MM.1S (cell line): ENCODE data around the gene TM9SF4.

ENCODE experiments used
- EZH2phosphoT487 ChIP-seq: fragments of 300-600 bp; sonication (generic); IDR thresholded peaks from 2 replicates; pipeline ENCODE4 v1.6.1; 2018; ENCODE audit warnings: antibody characterized with exemption, low read length
- TF ChIP-seq, protein P1 (sequence below): fragments of 300-600 bp; sonication (generic); IDR thresholded peaks from 2 replicates; pipeline ENCODE4 v1.5.1; 2016; ENCODE audit warnings: antibody characterized with exemption, low read length, mixed read lengths

DNA sequence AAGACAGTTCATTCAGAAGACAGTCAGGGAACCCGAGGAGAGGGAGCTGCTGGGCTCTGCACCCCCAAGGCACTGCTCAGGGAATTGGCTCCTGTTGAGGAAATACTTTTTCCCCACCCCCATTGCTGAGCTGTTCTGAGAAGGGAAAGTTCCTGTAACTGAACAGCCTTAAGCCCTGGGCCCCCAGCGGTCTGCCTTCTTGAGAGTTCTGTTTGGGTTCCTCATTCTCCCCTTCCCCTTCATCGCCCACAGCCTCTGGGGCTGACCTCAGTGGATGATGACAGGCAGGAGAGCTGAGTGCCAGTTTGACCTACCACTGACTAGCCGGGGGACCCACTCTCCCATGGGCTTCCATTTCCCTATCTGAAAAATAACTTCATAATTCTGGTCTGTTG is 46.7 kb upstream of the TM9SF4 start:
- TF ChIP-seq, protein P1, sequence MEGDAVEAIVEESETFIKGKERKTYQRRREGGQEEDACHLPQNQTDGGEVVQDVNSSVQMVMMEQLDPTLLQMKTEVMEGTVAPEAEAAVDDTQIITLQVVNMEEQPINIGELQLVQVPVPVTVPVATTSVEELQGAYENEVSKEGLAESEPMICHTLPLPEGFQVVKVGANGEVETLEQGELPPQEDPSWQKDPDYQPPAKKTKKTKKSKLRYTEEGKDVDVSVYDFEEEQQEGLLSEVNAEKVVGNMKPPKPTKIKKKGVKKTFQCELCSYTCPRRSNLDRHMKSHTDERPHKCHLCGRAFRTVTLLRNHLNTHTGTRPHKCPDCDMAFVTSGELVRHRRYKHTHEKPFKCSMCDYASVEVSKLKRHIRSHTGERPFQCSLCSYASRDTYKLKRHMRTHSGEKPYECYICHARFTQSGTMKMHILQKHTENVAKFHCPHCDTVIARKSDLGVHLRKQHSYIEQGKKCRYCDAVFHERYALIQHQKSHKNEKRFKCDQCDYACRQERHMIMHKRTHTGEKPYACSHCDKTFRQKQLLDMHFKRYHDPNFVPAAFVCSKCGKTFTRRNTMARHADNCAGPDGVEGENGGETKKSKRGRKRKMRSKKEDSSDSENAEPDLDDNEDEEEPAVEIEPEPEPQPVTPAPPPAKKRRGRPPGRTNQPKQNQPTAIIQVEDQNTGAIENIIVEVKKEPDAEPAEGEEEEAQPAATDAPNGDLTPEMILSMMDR: no peak
- TF ChIP-seq EZH2phosphoT487: no peak
